Thyroid gland (tissue), 4 donors: ENCODE data around the gene TOMM7. TPM values are rescaled to one million over a fixed set of nuclear protein-coding genes. Genes with fewer than 3 reads are reported as not detected.

Experiments used
- DNase-seq, 2 donors: peaks; one replicate each; pipeline ENCODE4 v3.0.0-alpha.2; 2019
- H3K27ac ChIP-seq, 3 donors: fragments of 200-600 bp; sonication (generic); 1 replicate in 2 of 3; 2 replicates in 1 of 3; pipeline ENCODE4 v1.5.1; 2016 to 2019; ENCODE audit warnings: mild to moderate bottlenecking in 1 of 3, moderate library complexity in 1 of 3
- H3K27me3 ChIP-seq: fragments of 200-600 bp; sonication (generic); one replicate; pipeline ENCODE4 v1.5.1; 2019
- H3K36me3 ChIP-seq, 2 donors: fragments of 200-600 bp; sonication (generic); one replicate each; pipeline ENCODE4 v1.5.1; 2016 to 2019
- H3K4me1 ChIP-seq, 2 donors: fragments of 200-600 bp; sonication (generic); one replicate each; pipeline ENCODE4 v1.5.1; 2017 to 2019
- H3K4me3 ChIP-seq, 3 donors: fragments of 200-600 bp; sonication (generic); replicated peaks in 1 of 3; 1 replicate in 2 of 3; 2 replicates in 1 of 3; pipeline ENCODE4 v1.5.1; 2016; ENCODE audit warnings: mild to moderate bottlenecking in 1 of 3
- H3K9me3 ChIP-seq: fragments of 200-600 bp; sonication (generic); one replicate; pipeline ENCODE4 v1.5.1; 2017
- CTCF ChIP-seq, 6 experiments: fragments of 200-600 bp in 3 of 6; fragments of 450-650 bp in 3 of 6; sonication (generic) in 3 of 6; IDR thresholded peaks; one replicate each; pipeline ENCODE4 v1.5.1; 2016 to 2019; ENCODE audit warnings: antibody characterized with exemption in 6 of 6, mild to moderate bottlenecking in 2 of 6, inconsistent platforms in 1 of 6, moderate library complexity in 1 of 6
- POLR2A ChIP-seq, 2 donors: fragments of 450-650 bp; IDR thresholded peaks; one replicate each; pipeline ENCODE4 v1.6.1; 2017; ENCODE audit warnings: antibody characterized with exemption in 2 of 2, mild to moderate bottlenecking in 2 of 2, moderate library complexity in 1 of 2
- WGBS, 2 donors: methylation state at CpG; one replicate each; pipeline ENCODE4 v1.1.5; 2017; 5-methylcytosine and 5-hydroxymethylcytosine counted together
- intact Hi-C: fragments of 100-400 bp; cut with DNase I; formaldehyde crosslinking; loops from one replicate; pipeline ENCODE4 v1.15.1; 2023
- total RNA-seq, 4 donors: library from RNA; depleted of rRNA; stranded (reverse); fragments of >200 nt; gene quantifications; one replicate each; pipeline ENCODE4 v1.2.3, GENCODE V29; 2016

Gene TOMM7
- total RNA-seq, 4 donors from 2014 or later, result 94.8 to 312 (median 154) TPM

- Histone ChIP-seq H3K4me1 (no peaks in the 10 kb centered on the region), H3K27me3 (no peaks in the 10 kb centered on the region), H3K9me3 (no peaks in the 10 kb centered on the region), H3K36me3 (no peaks in the 10 kb centered on the region), H3K27ac (no peak overlapping the region), H3K4me3 (no peak overlapping the region)
- 94 to 97% methylated on average over 2 of the region's 2 CpGs for WGBS, 2 donors
- TF ChIP-seq POLR2A (IDR thresholded peaks at IDR 0.05), result no peak
- no peak for TF ChIP-seq CTCF (IDR thresholded peaks at IDR 0.05)
- DNase-seq, result no peak
- intact Hi-C loops, result no loop called here
These were observed 38.9 kb upstream of the TOMM7 start for GRCh38 chr7:22861576-22861975.

GRCh38 chr7:22860784-22861482 is 38.3 kb upstream of the TOMM7 start:
- Histone ChIP-seq H3K27me3 (no peaks in the 10 kb centered on the region), H3K4me1 (no peaks in the 10 kb centered on the region), H3K36me3 (no peaks in the 10 kb centered on the region), H3K9me3 (no peaks in the 10 kb centered on the region), H3K27ac (no peak overlapping the region), H3K4me3 (no peak overlapping the region)
- DNase-seq, result no peak
- 77 to 91% methylated on average over 4 of the region's 4 CpGs for WGBS, 2 donors
- intact Hi-C loops, result no loop called here
- TF ChIP-seq POLR2A (IDR thresholded peaks at IDR 0.05), result no peak
- peak in 2 of 6 experiments; percentile 19 to 38 for TF ChIP-seq CTCF (IDR thresholded peaks at IDR 0.05)

GRCh38 chr7:22860337-22860736 is 37.7 kb upstream of the TOMM7 start:
- WGBS, 2 donors, result 72 to 75% methylated on average over 2 of the region's 2 CpGs
- Histone ChIP-seq H3K36me3 (no peaks in the 10 kb centered on the region), H3K9me3 (no peaks in the 10 kb centered on the region), H3K4me3 (no peak overlapping the region), H3K27ac (no peak overlapping the region), H3K4me1 (peaks cover 0 to 6% of the 10 kb centered on the region in 2 donors), H3K27me3 (no peaks in the 10 kb centered on the region)
- intact Hi-C loops, result no loop called here
- TF ChIP-seq POLR2A (IDR thresholded peaks at IDR 0.05) (no peak), CTCF (IDR thresholded peaks at IDR 0.05) (no peak)
- DNase-seq, result no peak

- Histone ChIP-seq H3K36me3 (no peaks in the 10 kb centered on the region), H3K27ac (peak overlapping the region in 1 of 3 donors; percentile 48), H3K27me3 (no peaks in the 10 kb centered on the region), H3K4me3 (no peak overlapping the region), H3K4me1 (peaks cover 3 to 11% of the 10 kb centered on the region in 2 donors), H3K9me3 (no peaks in the 10 kb centered on the region)
- TF ChIP-seq CTCF (IDR thresholded peaks at IDR 0.05) (no peak), POLR2A (IDR thresholded peaks at IDR 0.05) (no peak)
- intact Hi-C loops, result no loop called here
- WGBS, 2 donors, result 80 to 86% methylated on average over 4 of the region's 4 CpGs
- DNase-seq, result no peak
These were observed 37.1 kb upstream of the TOMM7 start for GRCh38 chr7:22859641-22860290.
